HG03354 (cell line): ENCODE data around the gene SKOR1.

ENCODE experiments used
- ATAC-seq: cut with Tn5 transposase; IDR thresholded peaks from one replicate; pipeline ENCODE4 v1.9.1; 2021; ENCODE audit warnings: mild to moderate bottlenecking; ENCODE audit not compliant: unreplicated experiment, poor library complexity, severe bottlenecking

SKOR1 gene

DNA sequence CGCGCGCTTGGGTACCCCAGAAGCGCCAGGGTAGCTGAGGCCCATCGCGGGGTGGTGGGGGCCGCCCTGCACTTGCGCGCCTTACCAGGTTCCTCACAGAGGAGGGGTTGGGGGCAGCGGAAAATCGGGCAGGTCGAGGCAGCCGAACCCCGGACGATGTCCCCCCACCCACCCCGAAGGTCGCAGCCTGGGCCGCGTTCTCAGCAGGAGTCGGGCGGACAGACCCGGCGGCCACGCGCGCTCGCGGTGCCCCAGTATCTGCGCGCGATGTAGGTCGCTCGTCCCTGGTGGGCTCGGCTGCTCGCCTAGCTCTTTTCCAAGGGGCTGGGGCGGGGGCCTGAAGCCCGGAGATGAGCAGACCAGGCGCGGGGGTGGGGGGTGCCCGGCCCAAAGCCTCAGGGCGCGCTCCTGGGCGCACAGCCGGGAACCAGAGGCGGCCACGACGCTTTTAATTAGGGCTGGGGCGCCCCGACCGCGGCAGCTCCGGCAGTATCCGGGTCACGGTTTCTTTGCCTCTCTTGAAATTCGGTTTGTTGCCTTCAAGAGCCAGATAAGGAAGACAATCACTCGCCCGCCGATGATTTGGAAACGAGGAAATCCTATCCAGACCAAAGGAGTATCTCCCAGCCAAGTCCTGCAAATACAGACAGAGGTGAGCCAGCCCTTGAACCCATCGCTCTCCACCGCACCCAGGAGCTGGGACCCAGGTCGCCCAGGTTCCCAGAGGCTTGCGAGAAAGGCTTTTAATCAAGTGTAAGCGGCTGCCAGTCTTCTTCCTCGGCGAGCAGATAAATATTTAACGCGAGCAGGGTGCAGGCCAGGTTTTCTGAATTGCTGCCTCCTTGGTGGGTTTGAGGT, 4.6 kb downstream of the SKOR1 start:
- no peak for ATAC-seq

DNA sequence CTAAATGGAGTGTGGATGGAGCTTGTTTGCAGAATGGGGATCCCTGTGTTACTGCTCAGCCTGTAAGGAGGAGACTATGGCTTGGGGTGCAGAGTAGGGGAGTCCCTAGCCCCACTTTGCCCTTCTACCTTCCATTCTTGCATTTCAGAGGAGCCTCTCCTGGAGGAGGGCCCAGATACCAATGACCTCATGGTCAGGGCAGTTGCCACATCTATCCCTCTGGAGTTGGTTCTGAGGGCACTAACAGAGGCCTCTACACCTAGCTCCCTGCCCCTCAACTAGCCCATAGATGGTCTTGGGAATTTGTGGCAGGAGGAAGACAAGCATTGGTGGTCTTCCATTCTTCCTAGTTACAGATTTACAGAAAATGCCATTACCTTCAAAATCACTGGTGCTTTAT, 6.1 kb downstream of the SKOR1 start:
- ATAC-seq: no peak

DNA sequence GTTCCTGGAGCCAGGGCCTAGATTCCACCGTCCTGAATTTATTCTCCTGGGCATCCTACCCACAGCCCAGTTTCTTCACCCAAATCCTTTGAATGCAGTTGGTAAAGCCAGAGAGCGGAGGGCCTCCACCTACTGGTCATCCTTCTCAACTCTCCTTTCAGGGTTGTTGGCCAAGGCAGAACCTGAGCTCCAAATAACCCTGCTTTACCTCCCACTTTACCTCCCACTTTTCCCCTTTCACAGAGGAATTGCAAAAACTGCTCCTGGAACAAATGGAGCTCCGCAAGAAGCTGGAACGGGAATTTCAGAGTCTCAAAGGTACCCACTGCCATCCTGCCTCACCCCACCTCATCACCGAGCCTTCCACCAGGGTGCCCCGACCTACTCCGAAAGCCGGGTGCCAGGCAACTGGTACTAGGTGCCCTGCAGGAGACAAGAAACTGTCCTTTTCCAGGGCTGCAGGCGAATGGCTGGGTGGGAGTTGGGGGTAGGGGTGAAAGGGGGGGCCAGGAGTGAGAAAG, 6.8 kb downstream of the SKOR1 start:
- ATAC-seq: no peak

DNA sequence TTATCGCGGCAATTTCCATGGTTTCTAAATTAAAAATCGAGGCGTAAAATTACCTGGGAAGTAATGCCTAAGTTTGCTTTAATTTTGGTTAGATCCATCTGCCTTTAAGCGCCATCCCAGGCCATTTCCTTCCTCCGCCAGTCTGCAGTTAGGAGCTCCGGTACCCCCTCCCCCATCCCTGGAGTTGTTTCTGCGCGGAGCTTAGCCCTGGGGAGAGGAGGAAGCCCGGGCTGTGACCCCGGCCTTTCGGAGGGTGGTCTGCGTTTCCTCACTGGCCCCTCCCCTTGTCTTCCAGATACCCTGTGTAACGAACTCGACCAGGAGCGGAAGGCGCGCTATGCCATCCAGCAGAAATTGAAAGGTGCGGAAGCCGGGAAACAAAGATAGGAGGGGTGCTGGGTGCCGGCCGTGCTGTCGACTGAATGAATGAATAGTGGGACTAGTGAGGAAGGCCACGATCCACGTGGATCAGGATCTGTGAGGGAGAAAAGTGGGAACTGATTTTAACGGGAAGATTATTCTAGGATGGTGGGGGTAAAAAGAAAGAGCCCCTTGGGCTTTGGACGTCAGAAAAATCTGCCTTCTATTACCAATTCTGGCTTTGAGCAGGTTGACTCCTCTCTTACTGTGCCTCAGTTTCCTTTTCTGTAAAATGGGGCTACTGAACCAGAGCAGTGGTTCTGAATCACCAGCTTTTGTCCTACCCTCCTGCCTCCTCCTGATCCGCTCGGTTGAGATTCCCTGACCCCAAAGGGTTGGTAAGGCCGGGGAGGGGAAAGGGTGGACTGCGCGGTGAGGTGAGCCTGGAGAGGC, 7.8 kb downstream of the SKOR1 start:
- no peak for ATAC-seq

DNA sequence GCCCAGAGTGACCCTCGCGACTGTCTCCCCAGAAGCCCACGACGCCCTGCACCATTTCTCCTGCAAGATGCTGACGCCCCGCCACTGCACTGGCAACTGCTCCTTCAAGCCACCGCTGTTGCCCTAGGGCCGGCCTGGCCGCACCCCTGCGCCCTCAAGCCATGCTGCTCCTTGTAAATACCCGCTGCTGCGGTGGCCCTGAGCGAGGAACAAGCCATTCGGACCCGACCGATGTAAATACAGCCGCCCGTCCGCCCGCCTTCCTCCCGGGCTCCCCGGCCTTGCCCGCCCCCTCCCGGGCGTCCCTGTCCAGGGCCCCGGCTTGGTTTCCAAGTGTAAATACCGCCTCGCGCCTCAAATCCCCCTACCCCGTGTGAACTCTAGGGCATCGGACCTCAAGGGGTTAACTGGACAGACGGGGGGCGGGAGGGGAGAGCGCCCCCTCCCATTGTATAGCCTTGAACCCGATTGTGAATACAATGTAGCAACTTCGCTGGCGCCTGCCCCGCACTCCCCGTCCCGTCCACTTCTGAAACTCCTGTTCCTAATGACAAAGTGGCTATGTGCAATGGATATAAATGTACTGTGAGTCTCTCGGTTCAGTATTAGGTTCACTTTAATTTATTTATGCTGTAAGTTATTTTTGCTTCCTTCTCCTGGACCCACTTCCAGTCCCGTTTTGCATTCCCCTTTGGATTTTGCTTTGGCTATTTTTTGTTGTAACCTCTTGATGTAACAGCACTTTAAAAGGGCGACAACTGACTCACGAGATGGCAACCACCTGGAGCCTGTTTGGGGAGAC, 8.6 kb downstream of the SKOR1 start:
- no peak for ATAC-seq

DNA sequence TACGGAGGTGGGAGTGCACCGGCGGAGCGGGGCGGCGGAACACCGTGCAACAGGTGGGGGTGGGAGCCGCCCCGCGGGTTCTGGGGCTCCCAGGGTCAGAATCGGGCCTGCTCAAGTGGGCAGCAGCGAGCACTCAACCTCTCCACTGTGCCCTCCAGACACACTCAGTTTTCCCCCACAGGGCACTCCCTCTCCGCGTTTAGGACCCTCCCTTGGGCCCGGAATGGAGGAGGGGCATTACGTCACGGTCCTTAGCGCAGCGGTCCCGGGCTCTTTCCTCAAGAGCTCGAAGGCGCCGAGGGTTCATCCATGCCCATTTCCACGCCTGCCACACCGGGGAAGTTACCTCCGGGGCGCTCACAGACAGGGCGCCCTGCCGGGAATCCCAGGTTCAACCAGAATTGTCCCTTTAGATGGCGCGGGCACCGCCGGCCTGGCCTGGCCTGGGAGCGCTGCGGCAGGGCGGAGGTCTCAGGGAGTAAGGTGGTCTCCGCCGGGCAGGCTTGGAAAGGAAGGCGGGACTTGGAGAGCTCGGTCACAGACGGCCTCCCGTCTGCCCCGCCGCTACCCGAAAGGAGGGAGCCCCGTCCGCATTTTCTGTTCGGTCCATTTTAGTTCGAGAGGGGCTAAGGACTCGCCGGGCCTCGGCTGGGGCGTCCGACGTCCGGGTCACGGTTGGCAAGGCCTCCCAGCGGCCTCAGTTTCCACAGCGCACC, 9.4 kb downstream of the SKOR1 start:
- no peak for ATAC-seq

DNA sequence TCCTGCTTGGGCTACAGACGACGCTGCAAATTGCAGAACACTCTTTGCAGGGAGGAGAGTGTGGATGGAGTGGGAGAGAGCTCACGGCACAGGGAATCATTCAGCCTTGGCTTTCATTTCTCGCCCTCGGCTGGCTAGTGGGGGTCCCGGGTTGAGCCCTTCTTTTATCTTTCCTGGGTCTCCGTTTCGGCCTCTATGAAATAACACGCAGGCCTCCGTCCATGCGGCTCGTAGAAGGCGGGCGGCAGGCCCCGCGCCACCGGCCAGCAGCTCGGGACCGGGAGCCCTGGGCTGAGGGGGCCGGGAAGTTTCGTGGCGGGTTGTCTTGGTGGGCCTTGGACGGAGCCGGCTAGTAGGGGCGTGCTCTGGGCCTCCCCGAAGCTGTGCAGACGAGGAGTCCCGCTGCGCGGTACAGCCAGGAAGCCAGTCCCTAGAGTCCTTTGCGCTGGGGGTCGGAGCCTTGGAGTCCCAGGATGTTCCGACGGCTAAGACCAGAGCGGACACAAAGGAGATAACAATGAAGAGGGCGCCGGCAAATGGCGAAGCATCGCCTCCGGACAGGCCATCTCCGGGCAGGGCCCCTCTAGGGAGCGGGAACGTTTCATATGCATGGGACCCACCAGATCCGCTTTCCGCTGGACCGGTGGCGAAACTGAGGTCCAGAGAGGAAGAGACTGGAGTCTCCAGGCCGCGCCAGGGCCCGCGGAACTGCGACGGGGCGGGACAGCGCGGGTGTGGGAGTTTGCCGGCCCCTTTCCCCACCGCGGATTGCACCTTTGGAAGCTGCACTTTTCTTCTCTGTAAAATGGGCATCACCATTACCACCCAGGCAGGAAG, 10.2 kb downstream of the SKOR1 start:
- no peak for ATAC-seq

DNA sequence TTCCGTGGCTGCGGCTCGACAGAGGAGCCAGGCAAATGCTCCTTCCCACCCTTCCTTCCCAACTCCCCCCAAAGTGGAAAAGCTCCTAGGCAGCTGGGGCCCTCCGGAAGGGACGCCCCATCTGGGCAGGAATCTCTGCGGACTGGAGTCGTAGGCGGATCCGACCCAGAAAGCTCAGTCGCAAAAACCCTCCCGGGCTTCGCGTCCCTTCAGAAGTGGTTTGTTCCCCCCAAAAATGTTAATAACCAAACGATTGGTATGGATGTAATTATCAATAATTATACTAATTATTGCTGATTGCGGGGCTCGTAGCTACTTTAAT, 10.8 kb downstream of the SKOR1 start:
- ATAC-seq: no peak

DNA sequence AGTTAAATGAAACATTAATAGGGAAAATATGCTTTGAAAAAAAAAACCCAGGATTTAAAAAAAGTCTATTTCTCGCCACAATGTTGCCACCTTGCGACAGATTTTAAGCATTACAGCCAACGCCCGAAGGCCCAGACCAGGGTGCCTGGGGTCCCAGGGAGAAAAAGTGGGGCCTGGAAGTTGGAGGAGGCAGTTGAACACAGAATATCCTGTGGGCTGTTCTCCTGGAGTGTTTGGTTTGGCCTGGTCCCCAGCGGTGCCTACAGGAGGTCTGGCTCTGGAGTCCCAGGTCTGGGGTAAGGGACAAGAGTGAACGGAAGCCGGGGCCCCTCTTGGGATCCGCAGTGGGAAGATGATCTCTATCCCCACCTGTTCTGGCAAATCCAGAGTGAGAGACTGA, 11.2 kb downstream of the SKOR1 start:
- ATAC-seq: no peak

DNA sequence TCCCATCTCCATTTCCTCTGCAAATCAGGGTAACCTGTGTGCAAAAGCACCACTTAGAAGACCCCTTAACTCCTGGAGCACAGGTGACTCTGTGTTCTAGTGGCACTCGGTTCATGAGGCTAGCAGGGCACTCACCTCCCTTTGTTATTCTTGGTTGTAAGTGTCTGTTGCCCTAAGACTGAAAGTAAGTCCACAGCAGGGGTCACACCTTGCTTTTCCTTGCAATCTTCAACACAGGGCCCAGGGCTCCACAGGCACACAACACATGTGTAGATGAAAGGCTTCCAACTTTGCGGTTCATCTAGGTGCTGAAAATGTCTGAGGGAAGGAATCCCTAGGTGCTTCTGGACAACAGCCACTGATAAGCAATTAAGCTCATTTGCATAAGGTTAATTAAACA, 11.6 kb downstream of the SKOR1 start:
- no peak for ATAC-seq

DNA sequence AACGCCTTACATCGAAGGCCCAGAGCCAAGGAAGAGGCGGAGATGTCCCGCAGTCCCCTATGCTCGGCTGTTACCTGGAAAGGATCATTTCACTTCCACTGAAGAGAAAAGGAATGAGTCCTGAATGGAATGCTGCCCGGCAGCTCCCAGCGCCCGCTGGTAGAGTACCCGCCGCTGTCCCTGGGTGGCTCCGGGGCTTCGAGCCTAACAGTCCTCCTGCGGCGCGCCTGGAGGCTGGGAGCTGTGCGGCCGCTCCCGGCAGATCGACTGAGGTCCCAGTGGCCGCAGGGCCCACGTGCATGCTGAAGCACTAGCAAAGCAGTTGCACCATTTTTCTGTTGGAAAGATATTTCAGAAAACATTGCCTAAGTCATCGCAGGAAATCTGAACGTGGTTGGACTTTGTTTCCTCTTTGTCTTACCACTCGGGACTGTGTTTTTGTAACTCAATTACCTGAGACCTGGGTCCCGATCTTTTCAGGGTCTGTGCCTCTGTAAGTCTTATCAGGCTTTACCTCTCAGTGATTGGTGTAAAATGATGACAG, 13.6 kb downstream of the SKOR1 start:
- ATAC-seq: no peak

DNA sequence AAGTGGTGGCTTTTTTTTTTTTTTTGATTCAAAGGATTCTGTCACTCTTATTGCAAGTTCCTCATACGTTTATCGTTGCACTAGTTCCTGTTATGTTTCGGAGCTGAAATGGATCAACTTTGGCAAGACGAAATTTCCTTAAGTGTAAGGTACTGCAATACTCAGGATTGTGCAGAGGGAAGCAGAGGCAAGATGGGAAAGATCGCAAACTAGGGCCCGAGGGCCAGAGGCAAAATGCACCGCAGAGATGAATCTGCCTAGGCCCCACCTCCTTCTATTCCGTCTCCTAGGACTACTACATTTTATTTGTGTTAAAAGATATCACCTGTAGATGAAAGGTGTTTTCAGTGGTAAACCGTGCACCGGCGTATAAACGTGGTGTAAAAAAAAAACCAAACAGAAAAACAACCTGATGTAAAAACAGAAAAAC, 14.2 kb downstream of the SKOR1 start:
- peak; percentile 11 for ATAC-seq

DNA sequence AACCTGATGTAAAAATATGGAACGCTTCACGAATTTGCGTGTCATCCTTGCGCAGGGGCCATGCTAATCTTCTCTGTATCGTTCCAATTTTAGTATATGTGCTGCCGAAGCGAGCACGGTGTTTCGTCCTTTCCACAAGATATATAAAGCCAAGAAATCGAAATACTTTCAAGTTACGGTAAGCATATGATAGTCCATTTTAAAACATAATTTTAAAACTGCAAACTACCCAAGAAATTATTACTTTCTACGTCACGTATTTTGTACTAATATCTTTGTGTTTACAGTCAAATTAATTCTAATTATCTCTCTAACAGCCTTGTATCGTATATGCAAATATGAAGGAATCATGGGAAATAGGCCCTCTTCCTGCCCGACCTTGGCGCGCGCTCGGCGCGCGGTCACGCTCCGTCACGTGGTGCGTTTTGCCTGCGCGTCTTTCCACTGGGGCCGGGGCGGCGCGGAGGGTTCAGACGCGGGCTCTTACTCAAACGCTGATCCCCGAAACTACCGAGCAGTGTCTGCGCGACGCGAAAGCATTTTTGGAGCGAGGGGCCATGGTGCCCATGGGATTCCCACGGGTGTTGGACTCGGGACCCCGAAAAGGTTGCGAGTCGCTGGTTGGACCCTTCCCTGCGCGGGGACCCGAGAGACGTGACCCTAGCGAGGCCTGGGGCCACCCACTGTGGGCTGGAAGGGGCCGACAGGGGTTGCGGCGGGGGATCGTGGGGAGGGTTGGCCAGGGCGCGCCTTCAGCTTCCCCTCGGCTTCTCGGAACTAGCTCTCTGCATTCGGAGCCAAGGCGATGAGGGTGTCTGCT, 14.8 kb downstream of the SKOR1 start, which contains the start of gene RNU6-1:
TSS of gene RNU6-1 (minus strand) at position 117 of the 820 bp plus-strand sequence.
- peak; percentile 75 for ATAC-seq

DNA sequence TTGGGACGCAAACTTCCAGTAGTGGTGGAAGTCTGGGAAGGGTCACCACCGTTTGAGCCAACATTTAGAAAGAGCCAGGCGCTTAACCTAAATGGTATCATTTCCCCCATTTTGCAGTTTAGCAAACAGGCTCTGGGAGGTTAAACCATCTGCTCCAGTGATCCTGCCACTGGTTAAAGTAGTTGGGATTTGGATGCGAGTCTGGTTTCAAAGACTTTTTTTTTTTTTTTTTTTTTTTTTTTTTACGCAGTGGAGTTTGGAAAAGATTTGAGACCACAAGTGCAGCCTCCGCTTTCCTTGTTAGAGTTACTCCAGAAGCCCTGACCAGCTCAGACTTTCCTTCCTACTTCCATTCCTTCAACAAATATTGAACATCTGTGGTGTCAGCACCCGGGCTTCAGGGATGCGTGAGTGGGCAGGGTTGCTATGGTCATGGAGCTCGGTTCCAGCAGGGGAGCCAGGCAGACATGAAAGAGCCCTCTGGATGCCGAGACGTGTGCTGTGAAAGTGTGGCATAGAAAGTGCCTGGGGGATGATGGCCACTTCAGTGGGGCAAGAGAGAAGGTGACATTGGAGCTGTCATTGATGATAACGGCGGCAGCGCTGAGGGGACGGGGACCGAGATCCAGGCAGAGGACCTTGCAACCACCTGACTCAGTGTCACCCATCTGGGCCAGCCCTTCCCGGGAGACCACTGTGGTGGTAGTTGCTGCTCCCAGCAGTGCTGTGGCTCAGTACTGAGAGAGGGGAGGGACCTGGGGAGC, 15.6 kb downstream of the SKOR1 start:
- no peak for ATAC-seq

DNA sequence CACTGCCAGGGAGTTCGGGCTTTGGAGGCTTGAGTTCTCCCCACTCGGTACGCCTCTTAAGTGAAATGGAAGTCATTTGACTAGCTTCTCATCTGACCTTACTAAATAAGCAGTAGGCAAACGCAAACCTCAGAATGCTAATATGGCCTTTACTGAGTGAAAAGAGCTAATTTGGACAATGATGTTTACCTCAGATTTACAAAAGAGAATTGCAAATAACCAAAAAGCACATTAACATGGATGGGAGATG, 16.1 kb downstream of the SKOR1 start:
- ATAC-seq: no peak

DNA sequence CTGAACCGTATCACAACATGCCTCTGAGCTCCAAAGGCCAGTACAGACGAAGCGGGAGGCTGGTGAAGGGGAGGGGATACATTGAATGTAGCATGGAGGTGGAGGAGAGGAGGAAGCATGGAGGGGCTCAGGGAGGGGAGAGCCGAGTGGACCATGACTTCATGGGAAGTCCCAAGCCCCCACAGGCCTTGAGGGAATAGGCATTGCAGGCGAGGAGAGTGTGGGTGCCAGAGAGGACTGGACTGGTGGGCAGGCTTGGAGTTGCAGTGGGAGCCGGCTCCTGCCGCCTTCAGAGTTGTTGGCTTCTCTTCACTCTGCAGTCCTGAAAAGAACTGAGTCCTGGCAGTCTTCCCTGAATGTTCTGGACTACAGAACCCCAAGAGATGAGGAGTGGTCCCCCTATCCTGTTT, 17.8 kb downstream of the SKOR1 start:
- no peak for ATAC-seq
